ENCODE results near the gene GAK. TPM values are rescaled to one million over a fixed set of nuclear protein-coding genes. Genes with fewer than 3 reads are reported as not detected.

GAK gene
- total RNA-seq, 3 donors from 2014 or later (not counting 1 experiment from before 2014, with no cell fraction given): 349 to 358 (median 349) TPM

- H3K4me3 ChIP-seq (ENCODE audit: low read length): no peak overlapping the region
- ATAC-seq (no peak), DNase-seq (no peak)
- H3K27me3 ChIP-seq (ENCODE audit: control insufficient read depth, insufficient read depth, low read length): no peaks in the 10 kb centered on the region
- 98% methylated on average over 31 of the region's 31 CpGs for WGBS (ENCODE audit: insufficient coverage)
- no peak overlapping the region for H3K4me3 Mint-ChIP-seq
- H3K27me3 Mint-ChIP-seq (ENCODE audit: low read depth in 2 of 2): no peaks in the 10 kb centered on the region
- H3K27ac Mint-ChIP-seq: peak overlapping the region in 1 of 2 donors; percentile 59
- peaks cover 5 to 7% of the 10 kb centered on the region in 2 donors for H3K9me3 Mint-ChIP-seq
- intact Hi-C loops (cut with micrococcal nuclease): no loop called here
- H3K36me3 ChIP-seq (ENCODE audit: control insufficient read depth, insufficient read depth, low read length): peaks cover 55% of the 10 kb centered on the region
- H3K36me3 Mint-ChIP-seq: peaks cover 42% of the 10 kb centered on the region
- peaks cover 15% of the 10 kb centered on the region for H3K9me3 ChIP-seq (ENCODE audit: control insufficient read depth, insufficient read depth, low read length)
- no peak for TF ChIP-seq CTCF (IDR thresholded peaks at IDR 0.05)
- H3K4me1 Mint-ChIP-seq: peaks cover 20 to 27% of the 10 kb centered on the region in 2 donors
- H3K4me1 ChIP-seq (ENCODE audit: control insufficient read depth, insufficient read depth, low read length): peaks cover 3% of the 10 kb centered on the region
- no peak overlapping the region for H3K27ac ChIP-seq (ENCODE audit: low read length)
Observed at GRCh38 chr4:858831-859451, 73.2 kb downstream of the GAK start.

- ATAC-seq (no peak), DNase-seq (no peak)
- 96% methylated on average over 17 of the region's 17 CpGs for WGBS (ENCODE audit: insufficient coverage)
- Histone ChIP-seq H3K27me3 (ENCODE audit: control insufficient read depth, insufficient read depth, low read length) (no peaks in the 10 kb centered on the region), H3K36me3 (ENCODE audit: control insufficient read depth, insufficient read depth, low read length) (peaks cover 48% of the 10 kb centered on the region), H3K4me3 (ENCODE audit: low read length) (no peak overlapping the region), H3K4me1 (ENCODE audit: control insufficient read depth, insufficient read depth, low read length) (peaks cover 3% of the 10 kb centered on the region), H3K9me3 (ENCODE audit: control insufficient read depth, insufficient read depth, low read length) (peaks cover 15% of the 10 kb centered on the region), H3K27ac (ENCODE audit: low read length) (no peak overlapping the region)
- H3K4me3 Mint-ChIP-seq: no peak overlapping the region
- H3K4me1 Mint-ChIP-seq: peaks cover 20 to 27% of the 10 kb centered on the region in 2 donors
- intact Hi-C loops (cut with micrococcal nuclease): no loop called here
- H3K9me3 Mint-ChIP-seq: peaks cover 5 to 7% of the 10 kb centered on the region in 2 donors
- no peaks in the 10 kb centered on the region for H3K27me3 Mint-ChIP-seq (ENCODE audit: low read depth in 2 of 2)
- H3K27ac Mint-ChIP-seq: peak overlapping the region; percentile 57 to 59
- TF ChIP-seq CTCF (IDR thresholded peaks at IDR 0.05): no peak
- peaks cover 38% of the 10 kb centered on the region for H3K36me3 Mint-ChIP-seq
Observed at GRCh38 chr4:858041-858481, 74.1 kb downstream of the GAK start.

- H3K9me3 ChIP-seq (ENCODE audit: control insufficient read depth, insufficient read depth, low read length): peaks cover 15% of the 10 kb centered on the region
- Mint-ChIP-seq H3K4me3 (no peak overlapping the region), H3K27ac (peak overlapping the region; percentile 57 to 59), H3K36me3 (peaks cover 34% of the 10 kb centered on the region), H3K27me3 (ENCODE audit: low read depth in 2 of 2) (no peaks in the 10 kb centered on the region), H3K9me3 (peaks cover 5 to 7% of the 10 kb centered on the region in 2 donors), H3K4me1 (peaks cover 20 to 27% of the 10 kb centered on the region in 2 donors)
- TF ChIP-seq CTCF (IDR thresholded peaks at IDR 0.05): no peak
- peaks cover 45% of the 10 kb centered on the region for H3K36me3 ChIP-seq (ENCODE audit: control insufficient read depth, insufficient read depth, low read length)
- no peak for DNase-seq
- no peak for ATAC-seq
- WGBS (ENCODE audit: insufficient coverage): 97% methylated on average over 11 of the region's 11 CpGs
- intact Hi-C loops (cut with micrococcal nuclease): no loop called here
- no peak overlapping the region for H3K27ac ChIP-seq (ENCODE audit: low read length)
- H3K4me3 ChIP-seq (ENCODE audit: low read length): no peak overlapping the region
- peaks cover 3% of the 10 kb centered on the region for H3K4me1 ChIP-seq (ENCODE audit: control insufficient read depth, insufficient read depth, low read length)
- no peaks in the 10 kb centered on the region for H3K27me3 ChIP-seq (ENCODE audit: control insufficient read depth, insufficient read depth, low read length)
Observed at GRCh38 chr4:857461-857860, 74.7 kb downstream of the GAK start.

Data from natural killer cell (primary cell).